ENCODE results near the gene COQ8A.

GRCh38 chr1:226981386-226981817 is 41.3 kb downstream of the COQ8A start:
- TF ChIP-seq, protein P1, sequence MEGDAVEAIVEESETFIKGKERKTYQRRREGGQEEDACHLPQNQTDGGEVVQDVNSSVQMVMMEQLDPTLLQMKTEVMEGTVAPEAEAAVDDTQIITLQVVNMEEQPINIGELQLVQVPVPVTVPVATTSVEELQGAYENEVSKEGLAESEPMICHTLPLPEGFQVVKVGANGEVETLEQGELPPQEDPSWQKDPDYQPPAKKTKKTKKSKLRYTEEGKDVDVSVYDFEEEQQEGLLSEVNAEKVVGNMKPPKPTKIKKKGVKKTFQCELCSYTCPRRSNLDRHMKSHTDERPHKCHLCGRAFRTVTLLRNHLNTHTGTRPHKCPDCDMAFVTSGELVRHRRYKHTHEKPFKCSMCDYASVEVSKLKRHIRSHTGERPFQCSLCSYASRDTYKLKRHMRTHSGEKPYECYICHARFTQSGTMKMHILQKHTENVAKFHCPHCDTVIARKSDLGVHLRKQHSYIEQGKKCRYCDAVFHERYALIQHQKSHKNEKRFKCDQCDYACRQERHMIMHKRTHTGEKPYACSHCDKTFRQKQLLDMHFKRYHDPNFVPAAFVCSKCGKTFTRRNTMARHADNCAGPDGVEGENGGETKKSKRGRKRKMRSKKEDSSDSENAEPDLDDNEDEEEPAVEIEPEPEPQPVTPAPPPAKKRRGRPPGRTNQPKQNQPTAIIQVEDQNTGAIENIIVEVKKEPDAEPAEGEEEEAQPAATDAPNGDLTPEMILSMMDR (IDR thresholded peaks at IDR 0.05) = no peak
- no peak for TF ChIP-seq POLR2AphosphoS5 (IDR thresholded peaks at IDR 0.05)
- no peak for TF ChIP-seq POLR2A (IDR thresholded peaks at IDR 0.05)

Measured in prostate gland (tissue), 2 donors.